Posterior vena cava (tissue), 2 donors: ENCODE results near the gene PLEKHA4. TPM values are rescaled to one million over a fixed set of nuclear protein-coding genes. Genes with fewer than 3 reads are reported as not detected.
"Not testable (repeated sequence)": the region's sequence is repeated elsewhere in the genome, so short reads cannot be mapped to it uniquely, and the experiment has no call there.

ENCODE experiments used
- DNase-seq: peaks from one replicate; pipeline ENCODE4 v3.0.0-alpha.2; 2020; ENCODE audit warnings: low spot score
- intact Hi-C, 2 donors: fragments of 100-400 bp; cut with DNase I; formaldehyde crosslinking; loops; one replicate each; pipeline versions ENCODE4 v1.14.1 to v1.14.2; 2022 to 2023
- long read RNA-seq, 2 donors: library from polyadenylated mRNA; unstranded; transcript quantifications; one replicate each; pipeline ENCODE4 v2.0.0, GENCODE V29; 2020 to 2021
- total RNA-seq, 2 donors: library from RNA; stranded (reverse); fragmentation: NEBNext Ultra II Directional; extraction: Animal tissue kit (Norgen Biotek cat#: 25700); gene quantifications; one replicate each; pipeline ENCODE4 v1.2.1, GENCODE V29; 2021
- donor health status: DM: yes; HTN: yes; CAD: no.
- donor health status: DM: yes; HTN: yes; CAD: no.

PLEKHA4 gene, protein sequence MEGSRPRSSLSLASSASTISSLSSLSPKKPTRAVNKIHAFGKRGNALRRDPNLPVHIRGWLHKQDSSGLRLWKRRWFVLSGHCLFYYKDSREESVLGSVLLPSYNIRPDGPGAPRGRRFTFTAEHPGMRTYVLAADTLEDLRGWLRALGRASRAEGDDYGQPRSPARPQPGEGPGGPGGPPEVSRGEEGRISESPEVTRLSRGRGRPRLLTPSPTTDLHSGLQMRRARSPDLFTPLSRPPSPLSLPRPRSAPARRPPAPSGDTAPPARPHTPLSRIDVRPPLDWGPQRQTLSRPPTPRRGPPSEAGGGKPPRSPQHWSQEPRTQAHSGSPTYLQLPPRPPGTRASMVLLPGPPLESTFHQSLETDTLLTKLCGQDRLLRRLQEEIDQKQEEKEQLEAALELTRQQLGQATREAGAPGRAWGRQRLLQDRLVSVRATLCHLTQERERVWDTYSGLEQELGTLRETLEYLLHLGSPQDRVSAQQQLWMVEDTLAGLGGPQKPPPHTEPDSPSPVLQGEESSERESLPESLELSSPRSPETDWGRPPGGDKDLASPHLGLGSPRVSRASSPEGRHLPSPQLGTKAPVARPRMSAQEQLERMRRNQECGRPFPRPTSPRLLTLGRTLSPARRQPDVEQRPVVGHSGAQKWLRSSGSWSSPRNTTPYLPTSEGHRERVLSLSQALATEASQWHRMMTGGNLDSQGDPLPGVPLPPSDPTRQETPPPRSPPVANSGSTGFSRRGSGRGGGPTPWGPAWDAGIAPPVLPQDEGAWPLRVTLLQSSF
- total RNA-seq, result 10 to 100 TPM; 91.0 to 91.2 TPM
- long read RNA-seq, donor 1, transcript PLEKHA4-201 (20 exons, 3,088 nt), result major isoform, 9 of 48 reads
- long read RNA-seq, donor 1, partial matches to known transcripts, result 15 of 48 reads
- long read RNA-seq, donor 1, other reads (novel, unspliced or antisense), result 24 of 48 reads
- long read RNA-seq, donor 2, partial matches to known transcripts, result 23 of 40 reads
- long read RNA-seq, donor 2, other reads (novel, unspliced or antisense), result 17 of 40 reads

DNA sequence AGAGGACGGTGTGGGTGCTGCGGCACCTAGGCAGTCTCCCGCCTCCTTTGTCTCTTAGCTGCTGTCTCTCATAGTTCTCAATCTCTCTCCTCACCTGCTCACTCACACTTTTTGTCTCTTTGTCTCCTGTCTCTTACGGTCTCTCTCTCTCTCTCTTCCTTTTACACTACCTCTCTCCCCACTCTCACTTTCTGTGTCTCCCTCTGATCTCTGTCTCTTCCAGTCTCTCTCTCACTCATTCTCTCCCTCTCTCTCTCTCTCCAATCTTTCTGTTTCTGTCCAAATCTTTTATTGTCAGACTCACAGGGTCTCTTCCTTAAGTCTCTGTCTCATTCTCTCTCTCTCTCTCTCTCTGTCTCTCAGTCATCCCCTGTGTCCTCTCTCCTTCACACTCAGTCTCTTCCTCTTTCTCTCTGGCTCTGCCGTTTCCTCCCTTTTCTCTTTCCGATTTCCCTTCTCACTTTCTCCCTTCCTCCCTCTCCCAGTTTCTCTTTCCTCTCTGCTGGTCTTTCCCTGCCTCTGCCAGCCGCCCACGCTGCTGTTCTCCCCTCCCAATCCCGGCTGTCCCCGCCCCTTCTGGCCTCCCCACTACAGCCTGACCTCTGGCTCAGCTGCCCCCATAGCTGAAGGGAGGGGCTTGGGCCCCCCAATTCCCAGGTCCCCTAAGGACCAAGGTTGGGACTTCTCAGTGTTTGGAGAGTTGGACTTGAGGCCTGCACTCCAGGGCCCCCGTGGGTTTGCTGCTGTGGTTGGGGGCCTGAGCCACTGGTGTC, at the start of gene PLEKHA4:
PLEKHA4 (minus strand) TSS at position 504 of the 773 bp plus-strand sequence. CDS start 997 bp downstream, outside the sequence.
- intact Hi-C loops, result no loop called here
- peak; percentile 94 for DNase-seq

DNA sequence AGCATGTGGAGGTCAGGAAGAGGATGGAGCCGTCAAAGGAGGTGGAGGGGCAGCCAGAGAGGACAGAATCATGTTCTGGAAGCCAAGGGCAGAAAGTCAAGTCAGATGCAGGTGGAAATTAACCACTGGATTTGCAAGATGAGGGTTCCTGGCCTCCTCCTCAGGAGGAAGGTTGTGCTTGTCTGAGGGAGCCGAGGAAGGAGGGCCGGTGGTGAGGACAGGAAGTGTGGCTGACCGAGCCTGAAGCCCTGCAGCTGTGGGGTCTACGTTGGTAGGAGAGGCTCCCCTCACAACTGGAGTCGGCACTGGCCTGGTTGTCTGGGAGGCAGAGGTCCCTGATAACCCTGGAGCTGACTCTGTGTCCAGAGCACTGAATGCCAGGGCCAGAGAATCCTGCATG, 49.7 kb upstream of the PLEKHA4 start:
- intact Hi-C loops, result no loop called here
- DNase-seq, result no peak

DNA sequence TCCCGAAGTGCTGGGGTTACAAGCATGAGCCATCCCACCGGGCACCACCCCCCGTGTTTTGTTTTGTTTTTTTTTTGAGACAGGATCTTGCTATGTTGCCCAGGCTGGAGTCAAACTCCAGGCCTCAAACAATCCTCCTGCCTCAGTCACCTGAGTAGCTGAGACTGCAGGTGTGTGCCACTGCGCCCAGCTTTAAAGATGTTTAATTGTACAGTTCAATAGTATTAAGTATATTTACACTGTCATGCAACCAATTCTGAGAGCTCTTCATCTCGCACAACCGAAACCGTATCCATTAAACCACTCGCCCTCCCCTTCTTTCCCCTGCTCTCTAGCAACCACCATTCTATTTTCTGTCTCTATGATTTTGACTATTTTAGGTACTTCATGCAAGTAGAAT, 47.3 kb upstream of the PLEKHA4 start:
- no peak for DNase-seq
- intact Hi-C loops, result no loop called here

- DNase-seq, result no peak
- intact Hi-C loops, result no loop called here
Observed at GRCh38 chr19:48914181-48914580, 45.8 kb upstream of the PLEKHA4 start.

DNA sequence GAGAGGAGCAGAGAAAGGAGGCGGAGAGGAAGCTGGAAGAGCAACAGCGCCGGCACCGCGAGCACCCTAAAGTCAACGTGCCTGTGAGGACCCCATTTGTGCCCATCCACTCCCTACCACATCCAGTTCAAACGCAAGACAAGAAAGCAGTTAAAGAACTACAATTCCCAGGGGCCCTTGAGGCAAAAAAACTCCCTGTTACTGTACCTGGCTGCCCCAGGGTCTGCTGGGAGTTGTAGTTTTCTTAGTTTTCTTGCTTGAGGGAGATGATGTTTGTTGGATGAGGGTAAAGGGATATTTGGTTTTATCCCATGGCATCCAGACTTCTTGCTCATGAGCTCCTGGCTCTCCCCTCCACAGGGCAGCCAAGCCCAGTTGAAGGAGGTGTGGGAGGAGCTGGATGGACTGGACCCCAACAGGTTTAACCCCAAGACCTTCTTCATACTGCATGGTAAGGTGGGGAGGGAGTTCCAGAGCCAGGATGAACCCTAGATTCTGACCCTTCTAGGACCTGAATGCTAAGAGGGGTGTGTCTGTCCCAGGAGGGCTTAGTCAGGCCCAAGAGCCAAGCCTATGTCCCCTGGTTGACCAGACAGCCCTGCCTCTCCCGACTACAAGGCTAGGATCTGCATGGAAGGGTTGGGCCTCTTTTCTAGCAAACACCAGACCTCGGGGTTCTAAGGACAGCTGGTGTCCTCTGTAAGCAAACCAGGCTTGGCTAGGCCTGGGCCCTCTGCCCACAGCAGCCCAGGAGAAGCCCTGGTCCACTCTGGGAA, 44.9 kb upstream of the PLEKHA4 start:
- no peak for DNase-seq
- intact Hi-C loops, result no loop called here

DNA sequence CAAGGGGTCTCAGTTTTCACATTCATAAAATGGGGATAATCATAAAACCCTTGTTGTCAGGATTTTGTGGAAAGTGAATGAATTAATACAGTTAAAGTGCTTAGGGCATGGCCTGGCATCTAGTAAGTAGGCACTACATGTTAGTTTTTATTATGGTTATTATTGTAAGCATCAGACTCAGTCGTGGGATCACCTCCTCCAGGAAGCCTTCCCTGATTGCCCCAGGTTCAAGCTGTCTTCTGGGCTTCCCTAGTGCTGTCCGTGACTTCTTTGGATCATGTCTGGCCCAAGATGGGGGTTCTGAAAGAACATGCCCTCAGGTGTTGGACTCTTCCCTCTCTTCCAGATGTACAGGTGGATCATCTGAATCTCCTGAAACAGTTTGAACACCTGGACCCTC, 42.4 kb upstream of the PLEKHA4 start:
- intact Hi-C loops, result loop anchor here in 1 of 2 donors (2.0 kb wide), 1 partner anchor 64 kb away; no protein-coding TSS in a partner anchor
- no peak for DNase-seq

DNA sequence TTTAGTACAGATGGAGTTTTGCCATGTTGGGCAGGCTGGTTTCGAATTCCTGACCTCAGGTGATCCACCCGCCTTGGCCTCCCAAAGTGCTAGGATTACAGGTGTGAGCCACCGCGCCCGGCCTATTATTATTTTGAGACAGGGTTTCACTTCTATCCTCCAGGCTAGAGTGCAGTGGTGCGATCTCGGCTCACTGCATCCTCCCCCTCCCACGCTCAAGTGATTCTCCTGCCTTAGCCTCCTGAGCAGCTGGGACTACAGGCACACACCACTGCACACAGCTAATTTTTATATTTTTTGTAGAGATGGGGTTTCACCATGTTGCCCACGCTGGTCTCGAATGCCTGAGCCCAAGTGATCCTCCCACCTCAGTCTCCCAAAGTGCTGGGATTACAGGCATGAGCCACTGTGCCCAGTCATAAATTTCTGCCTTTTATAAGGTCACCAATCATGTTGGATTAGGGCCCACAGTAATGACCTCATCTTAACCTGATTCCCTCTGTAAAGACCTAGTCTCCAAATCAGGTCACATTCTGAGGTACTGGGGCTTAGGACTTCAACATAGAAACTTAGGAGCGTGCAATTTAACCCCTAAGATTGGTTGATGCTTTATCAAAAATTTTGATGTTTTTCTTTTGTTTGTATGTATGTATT, 41.1 kb upstream of the PLEKHA4 start:
- not testable (repeated sequence) for DNase-seq
- intact Hi-C loops, result loop anchor here in 1 of 2 donors (2.0 kb wide), 1 partner anchor 63 kb away; no protein-coding TSS in a partner anchor

- no peak for DNase-seq
- intact Hi-C loops, result no loop called here
Observed at GRCh38 chr19:48907671-48908070, 39.3 kb upstream of the PLEKHA4 start.

DNA sequence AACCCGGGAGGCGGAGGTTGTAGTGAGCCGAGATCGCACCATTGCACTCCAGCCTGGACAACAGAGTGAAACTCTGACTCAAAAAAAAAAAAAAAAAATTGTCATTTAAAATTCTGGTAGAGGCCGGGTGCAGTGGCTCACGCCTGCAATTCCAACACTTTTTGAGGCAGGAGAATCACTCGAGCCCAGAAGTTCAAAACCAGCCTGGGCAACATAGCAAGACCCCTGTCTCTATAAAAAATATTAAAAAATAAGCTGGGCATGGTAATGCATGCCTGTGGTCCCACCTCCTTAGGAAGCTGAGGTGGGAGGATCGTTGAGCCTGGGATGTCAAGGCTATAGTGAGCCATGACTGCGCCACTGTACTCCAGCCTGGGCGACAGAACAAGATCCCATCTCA, 37.9 kb upstream of the PLEKHA4 start:
- intact Hi-C loops, result no loop called here
- no peak for DNase-seq

DNA sequence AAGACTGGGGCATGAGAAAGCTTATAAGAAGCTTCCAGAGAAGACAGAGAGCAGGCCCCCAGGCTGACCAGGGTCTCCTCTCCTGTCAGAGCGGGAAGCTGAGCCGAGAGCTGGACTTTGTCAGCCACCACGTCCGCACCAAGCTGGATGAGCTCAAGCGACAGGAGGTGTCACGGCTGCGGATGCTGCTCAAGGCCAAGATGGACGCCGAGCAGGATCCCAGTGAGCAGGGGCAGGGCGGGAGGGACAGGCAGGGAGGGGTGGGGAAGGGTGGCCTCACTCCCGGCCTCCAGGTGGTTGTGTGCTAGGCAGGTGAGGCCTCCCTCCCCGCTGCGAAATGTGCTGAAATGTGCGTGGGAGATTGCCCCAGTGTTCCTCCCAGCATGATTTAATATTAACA, 37.2 kb upstream of the PLEKHA4 start:
- intact Hi-C loops, result no loop called here
- DNase-seq, result no peak

- DNase-seq, intact Hi-C loops: not testable (repeated sequence)
Observed at GRCh38 chr19:48903788-48904187, 35.4 kb upstream of the PLEKHA4 start.

DNA sequence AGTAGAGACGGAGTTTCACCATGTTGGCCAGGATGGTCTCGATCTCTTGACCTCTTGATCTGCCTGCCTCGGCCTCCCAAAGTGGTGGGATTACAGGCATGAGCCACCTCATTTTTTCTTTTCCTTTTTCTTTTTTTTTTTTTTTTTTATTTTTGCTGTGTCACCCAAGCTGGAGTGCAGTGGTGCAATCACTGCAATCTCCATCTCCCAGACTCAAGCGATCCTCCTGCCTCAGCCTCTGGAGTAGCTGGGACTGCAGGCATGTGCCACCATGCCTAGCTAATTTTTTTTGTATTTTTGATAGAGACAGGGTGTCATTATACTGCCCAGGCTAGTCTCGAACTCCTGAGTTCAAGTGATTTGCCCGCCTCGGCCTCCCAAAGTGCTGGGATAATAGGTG, 33.9 kb upstream of the PLEKHA4 start:
- intact Hi-C loops, DNase-seq: not testable (repeated sequence)

GRCh38 chr19:48900477-48901406, 32.3 kb upstream of the PLEKHA4 start:
- intact Hi-C loops, result no loop called here
- DNase-seq, result no peak

DNA sequence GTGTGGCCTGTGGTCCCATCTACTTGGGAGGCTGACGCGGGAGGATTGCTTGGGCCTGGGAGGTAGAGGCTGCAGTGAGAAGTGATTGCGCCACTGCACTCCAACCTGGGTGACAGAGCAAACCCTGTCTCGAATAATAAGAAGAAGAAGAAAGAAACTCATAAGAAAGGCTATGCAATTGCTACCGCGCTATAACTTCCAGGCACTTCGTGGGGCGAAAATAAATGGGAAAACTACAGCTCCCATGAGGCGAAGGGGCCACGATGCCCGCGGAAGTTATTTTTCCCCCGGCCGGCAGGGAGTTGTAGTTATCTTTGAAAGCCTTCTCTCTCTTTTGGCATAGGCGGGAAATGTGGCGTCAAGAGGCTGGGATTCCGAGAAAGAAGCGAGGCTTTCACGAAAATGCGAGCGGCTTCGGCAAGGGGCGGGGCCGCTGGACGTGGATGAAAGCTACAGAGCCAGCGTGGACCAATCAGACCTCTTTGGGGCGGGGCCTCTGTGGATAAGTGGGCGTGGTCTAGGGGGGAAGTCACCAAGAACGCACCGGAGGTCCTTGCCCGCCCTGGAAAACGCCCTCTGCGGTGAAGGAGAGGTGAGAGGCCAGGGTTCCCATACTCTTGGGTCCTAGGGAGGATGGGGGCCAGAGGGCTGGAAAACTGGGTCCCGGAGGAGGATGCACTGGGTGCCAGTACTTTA, 31.5 kb upstream of the PLEKHA4 start, which contains the start of gene NUCB1:
NUCB1 (plus strand) TSS at position 532 of the 696 bp plus-strand sequence. CDS start 485 bp downstream, outside the sequence.
- DNase-seq, result peak; percentile 100
- intact Hi-C loops, result loop anchor here (10.0 kb wide), 2 partner anchors 55 to 65 kb away; partner anchors contain the start of genes BAX (in 1 of the 2) and FTL (in 1 of the 2)

DNA sequence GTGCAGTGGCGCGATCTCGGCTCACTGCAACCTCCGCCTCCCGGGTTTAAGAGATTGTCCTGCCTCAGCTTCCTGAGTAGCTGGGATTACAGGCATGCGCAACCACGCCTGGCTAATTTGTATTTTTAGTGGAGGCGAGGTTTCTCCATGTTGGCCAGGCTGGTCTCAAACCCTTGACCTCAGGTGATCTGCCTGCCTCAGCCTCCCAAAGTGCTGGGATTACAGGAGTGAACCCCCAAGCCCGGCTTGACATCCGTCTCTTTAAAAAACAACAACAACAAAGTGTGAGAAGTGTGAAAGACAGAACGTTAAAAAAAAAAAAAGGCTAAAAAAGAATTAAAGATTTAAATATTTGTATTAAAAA, 31.0 kb upstream of the PLEKHA4 start:
- intact Hi-C loops, result loop anchor here (10.0 kb wide), 2 partner anchors 55 to 65 kb away; partner anchors contain the start of genes BAX (in 1 of the 2) and FTL (in 1 of the 2)
- not testable (repeated sequence) for DNase-seq

- intact Hi-C loops, result loop anchor here (10.0 kb wide), 2 partner anchors 58 to 68 kb away; partner anchors contain the start of genes BAX (in 1 of the 2) and FTL (in 1 of the 2)
- DNase-seq, result no peak
Observed at GRCh38 chr19:48897181-48897580, 28.8 kb upstream of the PLEKHA4 start.
